HepG2 (cell line): ENCODE results near the gene ABHD2.

Experiments
- FIP1L1 ChIP-seq: fragments of 200-400 bp; formaldehyde crosslinking; IDR thresholded peaks from 2 replicates; pipeline ENCODE4 v1.6.1; 2018; ENCODE audit warnings: low read depth, mild to moderate bottlenecking, low read length, moderate library complexity, borderline replicate concordance; ENCODE audit not compliant: insufficient read depth
- ZC3H4 ChIP-seq: sonication (generic); formaldehyde crosslinking; IDR thresholded peaks from 2 replicates; pipeline ENCODE4 v1.4.0; 2020; ENCODE audit warnings: missing genetic modification reagents, borderline replicate concordance

DNA sequence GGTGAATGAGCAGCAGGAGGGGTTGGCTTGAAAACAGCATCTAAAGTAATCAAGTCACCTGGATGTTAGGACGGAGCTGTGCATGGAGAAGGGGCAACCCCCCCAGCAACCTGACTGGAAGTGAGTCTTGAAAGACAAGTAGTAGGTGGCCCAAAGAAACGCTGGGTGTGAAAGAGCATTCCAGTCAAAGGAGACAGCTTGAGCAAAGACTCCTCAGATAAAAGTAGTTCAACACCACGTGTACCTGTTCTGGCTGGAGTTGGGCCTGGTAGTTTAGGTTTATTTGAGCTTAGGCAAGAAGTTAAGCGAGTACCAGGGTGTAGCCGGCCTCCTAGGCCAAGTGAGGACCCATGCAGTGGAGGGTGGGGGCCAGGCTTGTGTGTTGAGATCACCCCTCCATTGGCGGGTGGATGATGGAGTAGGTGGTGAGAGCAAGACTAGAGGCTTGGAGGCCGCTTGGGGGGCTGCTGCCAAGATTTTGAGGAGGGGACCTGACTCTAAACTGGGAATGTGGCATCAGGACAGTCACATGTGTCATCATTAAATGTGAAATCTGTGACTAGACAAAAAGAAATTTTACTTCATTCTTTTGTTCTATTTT is 61.3 kb downstream of the ABHD2 start:
- no peak for TF ChIP-seq ZC3H4 (CRISPR knock-in tag)
- TF ChIP-seq FIP1L1 = no peak
